ENCODE results near the gene LHX2.

The LHX2 gene

GRCh38 chr9:124035001-124035650 lies 23.6 kb downstream of the LHX2 start:
- no peak for TF ChIP-seq JUND (IDR thresholded peaks at IDR 0.05; ENCODE audit: low read depth)
- in situ Hi-C loops (cut with HindIII; ENCODE audit: low pct_unique_long_range_greater_than_20kb, low sequenced_read_pairs) = no loop called here
- DNase-seq (ENCODE audit: low read depth in 1 of 2, low spot score in 1 of 2) = no peak

GRCh38 chr9:124036578-124036977 lies 25.0 kb downstream of the LHX2 start:
- in situ Hi-C loops (cut with HindIII; ENCODE audit: low pct_unique_long_range_greater_than_20kb, low sequenced_read_pairs) = no loop called here
- no peak for TF ChIP-seq JUND (IDR thresholded peaks at IDR 0.05; ENCODE audit: low read depth)
- DNase-seq (ENCODE audit: low read depth in 1 of 2, low spot score in 1 of 2) = no peak

GRCh38 chr9:124037790-124038189 lies 26.2 kb downstream of the LHX2 start:
- in situ Hi-C loops (cut with HindIII; ENCODE audit: low pct_unique_long_range_greater_than_20kb, low sequenced_read_pairs) = no loop called here
- no peak for TF ChIP-seq JUND (IDR thresholded peaks at IDR 0.05; ENCODE audit: low read depth)
- peak in 1 of 2 experiments; percentile 43 for DNase-seq (ENCODE audit: low read depth in 1 of 2, low spot score in 1 of 2)

GRCh38 chr9:124038239-124038638 lies 26.7 kb downstream of the LHX2 start:
- DNase-seq (ENCODE audit: low read depth in 1 of 2, low spot score in 1 of 2) = no peak
- no peak for TF ChIP-seq JUND (IDR thresholded peaks at IDR 0.05; ENCODE audit: low read depth)
- in situ Hi-C loops (cut with HindIII; ENCODE audit: low pct_unique_long_range_greater_than_20kb, low sequenced_read_pairs) = no loop called here

GRCh38 chr9:124038790-124039633 lies 27.4 kb downstream of the LHX2 start:
- TF ChIP-seq JUND (IDR thresholded peaks at IDR 0.05; ENCODE audit: low read depth) = no peak
- DNase-seq (ENCODE audit: low read depth in 1 of 2, low spot score in 1 of 2) = no peak
- in situ Hi-C loops (cut with HindIII; ENCODE audit: low pct_unique_long_range_greater_than_20kb, low sequenced_read_pairs) = no loop called here

- in situ Hi-C loops (cut with HindIII; ENCODE audit: low pct_unique_long_range_greater_than_20kb, low sequenced_read_pairs) = no loop called here
- TF ChIP-seq JUND (IDR thresholded peaks at IDR 0.05; ENCODE audit: low read depth) = no peak
- DNase-seq (ENCODE audit: low read depth in 1 of 2, low spot score in 1 of 2) = no peak
Observed at GRCh38 chr9:124040186-124040931, 28.8 kb downstream of the LHX2 start.

- peak; percentile 28 to 84 for DNase-seq (ENCODE audit: low read depth in 1 of 2, low spot score in 1 of 2)
- TF ChIP-seq JUND (IDR thresholded peaks at IDR 0.05; ENCODE audit: low read depth) = no peak
- in situ Hi-C loops (cut with HindIII; ENCODE audit: low pct_unique_long_range_greater_than_20kb, low sequenced_read_pairs) = no loop called here
Observed at GRCh38 chr9:124040935-124041816, 29.6 kb downstream of the LHX2 start.

- no peak for TF ChIP-seq JUND (IDR thresholded peaks at IDR 0.05; ENCODE audit: low read depth)
- DNase-seq (ENCODE audit: low read depth in 1 of 2, low spot score in 1 of 2) = no peak
- in situ Hi-C loops (cut with HindIII; ENCODE audit: low pct_unique_long_range_greater_than_20kb, low sequenced_read_pairs) = no loop called here
Observed at GRCh38 chr9:124041817-124042116, 30.2 kb downstream of the LHX2 start.

GRCh38 chr9:124042201-124042721 lies 30.7 kb downstream of the LHX2 start:
- TF ChIP-seq JUND (IDR thresholded peaks at IDR 0.05; ENCODE audit: low read depth) = no peak
- in situ Hi-C loops (cut with HindIII; ENCODE audit: low pct_unique_long_range_greater_than_20kb, low sequenced_read_pairs) = no loop called here
- DNase-seq (ENCODE audit: low read depth in 1 of 2, low spot score in 1 of 2) = no peak

GRCh38 chr9:124044448-124044847 lies 32.9 kb downstream of the LHX2 start:
- TF ChIP-seq JUND (IDR thresholded peaks at IDR 0.05; ENCODE audit: low read depth) = no peak
- no peak for DNase-seq (ENCODE audit: low read depth in 1 of 2, low spot score in 1 of 2)
- in situ Hi-C loops (cut with HindIII; ENCODE audit: low pct_unique_long_range_greater_than_20kb, low sequenced_read_pairs) = no loop called here

- peak; percentile 51 to 79 for DNase-seq (ENCODE audit: low read depth in 1 of 2, low spot score in 1 of 2)
- no peak for TF ChIP-seq JUND (IDR thresholded peaks at IDR 0.05; ENCODE audit: low read depth)
- in situ Hi-C loops (cut with HindIII; ENCODE audit: low pct_unique_long_range_greater_than_20kb, low sequenced_read_pairs) = no loop called here
Observed at GRCh38 chr9:124045076-124045829, 33.7 kb downstream of the LHX2 start.
